ENCODE data around the gene REPS2.
A peak's percentile ranks its signal among the peaks of the same experiment; 100 is the strongest.

Gene REPS2

DNA sequence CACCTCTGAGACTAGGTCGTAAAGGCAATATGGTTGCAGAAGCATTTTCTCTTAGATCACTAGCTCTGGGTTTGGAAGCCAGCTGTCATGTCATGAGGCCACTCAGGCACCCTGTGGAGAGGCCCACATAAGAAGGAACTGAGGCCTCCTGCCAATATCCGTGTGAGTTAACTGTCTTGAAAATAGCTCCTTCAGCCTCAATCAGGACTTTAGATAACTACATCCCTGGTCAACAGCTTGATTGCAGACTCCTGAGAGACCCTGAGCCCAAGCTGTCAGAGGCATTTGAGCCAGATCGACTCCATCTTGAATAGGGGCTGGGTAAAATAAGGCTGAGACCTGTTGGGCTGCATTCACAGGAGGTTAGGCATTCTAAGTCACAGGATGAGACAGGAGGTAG lies 15.1 kb upstream of the REPS2 start:
- Histone ChIP-seq H3K27ac (ENCODE audit: low read length, poor library complexity, severe bottlenecking) (no peak overlapping the region), H2BK120ac (ENCODE audit: low read depth, low read length) (no peak overlapping the region), H3K23ac (ENCODE audit: low read length in 2 of 2) (no peak overlapping the region), H2BK15ac (ENCODE audit: low read depth, poor library complexity, severe bottlenecking) (no peak overlapping the region), H3K79me1 (replicated peaks; ENCODE audit: low read length, poor library complexity, severe bottlenecking) (no peaks in the 10 kb centered on the region), H3K36me3 (ENCODE audit: control insufficient read depth in 1 of 2, insufficient read depth in 2 of 2, low read depth in 1 of 2, low read length in 2 of 2) (no peaks in the 10 kb centered on the region), H2BK12ac (ENCODE audit: low read length in 2 of 2) (no peak overlapping the region), H3K14ac (ENCODE audit: low read length in 2 of 2) (no peak overlapping the region), H4K8ac (ENCODE audit: low read length) (no peak overlapping the region), H3K4me1 (ENCODE audit: control insufficient read depth, insufficient read depth, low read depth, low read length) (no peaks in the 10 kb centered on the region), H3K27me3 (ENCODE audit: control insufficient read depth in 1 of 2, insufficient read depth in 1 of 2, low read length in 2 of 2) (peaks cover 0 to 33% of the 10 kb centered on the region in 2 experiments), H2AFZ (ENCODE audit: low read depth, low read length) (no peak overlapping the region), H3K18ac (ENCODE audit: low read depth in 1 of 2, low read length in 2 of 2) (no peak overlapping the region), H4K91ac (ENCODE audit: low read length) (no peak overlapping the region), H3K4ac (ENCODE audit: low read depth in 1 of 2, low read length in 2 of 2) (no peak overlapping the region), H3K9me3 (ENCODE audit: control insufficient read depth, low read length) (no peaks in the 10 kb centered on the region), H3K4me2 (ENCODE audit: low read length, poor library complexity, severe bottlenecking) (no peak overlapping the region), H3K9ac (ENCODE audit: low read length) (no peak overlapping the region), H3K4me3 (ENCODE audit: insufficient read depth in 1 of 2, low read depth in 1 of 2, low read length in 2 of 2) (no peak overlapping the region), H2AK5ac (ENCODE audit: low read length, severe bottlenecking) (no peak overlapping the region), H2BK5ac (ENCODE audit: low read depth, low read length, poor library complexity, severe bottlenecking) (no peak overlapping the region)
- no peak for DNase-seq
- WGBS = 30% methylated on average over 2 of the region's 3 CpGs

DNA sequence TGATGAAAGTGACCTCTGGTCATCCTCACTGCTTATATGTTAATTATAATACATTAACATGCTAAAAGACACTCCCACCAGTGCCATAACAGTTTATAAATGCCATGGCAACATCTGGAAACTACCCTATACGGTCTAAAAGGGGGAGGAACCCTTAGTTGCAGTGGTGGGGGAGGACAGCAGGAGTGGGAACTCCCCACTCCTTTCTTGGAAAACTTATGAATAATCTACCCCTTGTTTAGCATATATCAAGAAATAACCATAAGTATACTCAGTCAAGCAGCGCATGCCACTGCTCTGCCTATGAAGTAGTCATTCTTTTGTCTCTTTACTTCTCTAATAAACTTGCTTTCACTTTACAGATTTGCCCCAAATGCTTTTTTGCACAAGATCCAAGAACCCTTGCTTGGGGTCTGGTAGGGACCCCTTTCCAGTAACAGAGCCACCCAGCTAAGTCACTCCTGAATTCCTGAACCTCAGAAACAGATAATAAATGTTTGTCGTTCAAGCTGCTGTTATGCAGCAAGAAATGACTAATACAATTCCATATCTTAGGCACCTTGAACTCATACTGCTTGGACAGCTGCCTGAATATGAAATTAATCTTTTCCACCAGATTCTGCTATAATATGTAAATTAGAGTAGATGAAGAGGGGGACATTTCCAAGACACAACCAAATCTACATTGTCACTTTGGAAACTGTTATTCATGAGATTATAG lies 14.4 kb upstream of the REPS2 start:
- Histone ChIP-seq H2BK5ac (ENCODE audit: low read depth, low read length, poor library complexity, severe bottlenecking) (no peak overlapping the region), H2BK120ac (ENCODE audit: low read depth, low read length) (no peak overlapping the region), H2AK5ac (ENCODE audit: low read length, severe bottlenecking) (no peak overlapping the region), H3K4me2 (ENCODE audit: low read length, poor library complexity, severe bottlenecking) (no peak overlapping the region), H3K23ac (ENCODE audit: low read length in 2 of 2) (no peak overlapping the region), H3K27ac (ENCODE audit: low read length, poor library complexity, severe bottlenecking) (no peak overlapping the region), H3K9ac (ENCODE audit: low read length) (no peak overlapping the region), H3K27me3 (ENCODE audit: control insufficient read depth in 1 of 2, insufficient read depth in 1 of 2, low read length in 2 of 2) (peaks cover 0 to 36% of the 10 kb centered on the region in 2 experiments), H3K18ac (ENCODE audit: low read depth in 1 of 2, low read length in 2 of 2) (no peak overlapping the region), H3K14ac (ENCODE audit: low read length in 2 of 2) (no peak overlapping the region), H3K79me1 (replicated peaks; ENCODE audit: low read length, poor library complexity, severe bottlenecking) (no peaks in the 10 kb centered on the region), H3K4me1 (ENCODE audit: control insufficient read depth, insufficient read depth, low read depth, low read length) (no peaks in the 10 kb centered on the region), H3K4me3 (ENCODE audit: insufficient read depth in 1 of 2, low read depth in 1 of 2, low read length in 2 of 2) (no peak overlapping the region), H2AFZ (ENCODE audit: low read depth, low read length) (no peak overlapping the region), H3K4ac (ENCODE audit: low read depth in 1 of 2, low read length in 2 of 2) (no peak overlapping the region), H2BK15ac (ENCODE audit: low read depth, poor library complexity, severe bottlenecking) (no peak overlapping the region), H4K8ac (ENCODE audit: low read length) (no peak overlapping the region), H4K91ac (ENCODE audit: low read length) (no peak overlapping the region), H2BK12ac (ENCODE audit: low read length in 2 of 2) (no peak overlapping the region), H3K36me3 (ENCODE audit: control insufficient read depth in 1 of 2, insufficient read depth in 2 of 2, low read depth in 1 of 2, low read length in 2 of 2) (no peaks in the 10 kb centered on the region), H3K9me3 (ENCODE audit: control insufficient read depth, low read length) (no peaks in the 10 kb centered on the region)
- DNase-seq = no peak
- 78% methylated on average over 2 of the region's 3 CpGs for WGBS

DNA sequence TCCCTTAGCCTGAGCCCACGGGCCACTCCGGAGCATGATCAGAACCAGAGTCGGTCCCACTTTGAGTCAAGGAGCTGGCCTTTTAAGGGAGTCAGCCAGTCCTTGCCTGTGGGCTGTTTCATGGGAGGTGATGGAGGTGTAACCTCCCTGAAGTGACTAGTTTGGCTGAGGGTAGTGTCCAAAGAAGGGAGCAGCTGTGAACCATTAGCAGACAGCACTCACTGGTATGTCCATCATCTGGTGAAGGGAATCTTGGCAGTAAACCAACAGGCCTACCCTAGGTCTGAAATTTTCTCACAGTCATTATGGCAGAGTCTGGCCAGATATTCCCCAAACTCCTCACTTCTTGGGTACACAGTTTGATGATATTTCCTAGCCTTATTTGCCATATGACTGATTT lies 12.3 kb upstream of the REPS2 start:
- no peaks in the 10 kb centered on the region for H3K9me3 ChIP-seq (ENCODE audit: control insufficient read depth, low read length)
- H3K4me1 ChIP-seq (ENCODE audit: control insufficient read depth, insufficient read depth, low read depth, low read length) = no peaks in the 10 kb centered on the region
- no peak overlapping the region for H2BK5ac ChIP-seq (ENCODE audit: low read depth, low read length, poor library complexity, severe bottlenecking)
- H2BK15ac ChIP-seq (ENCODE audit: low read depth, poor library complexity, severe bottlenecking) = no peak overlapping the region
- H2BK12ac ChIP-seq (ENCODE audit: low read length in 2 of 2) = no peak overlapping the region
- H3K36me3 ChIP-seq (ENCODE audit: control insufficient read depth in 1 of 2, insufficient read depth in 2 of 2, low read depth in 1 of 2, low read length in 2 of 2) = no peaks in the 10 kb centered on the region
- H4K8ac ChIP-seq (ENCODE audit: low read length) = no peak overlapping the region
- H2AFZ ChIP-seq (ENCODE audit: low read depth, low read length) = no peak overlapping the region
- no peak overlapping the region for H3K14ac ChIP-seq (ENCODE audit: low read length in 2 of 2)
- no peak overlapping the region for H4K91ac ChIP-seq (ENCODE audit: low read length)
- H3K9ac ChIP-seq (ENCODE audit: low read length) = no peak overlapping the region
- no peak overlapping the region for H2AK5ac ChIP-seq (ENCODE audit: low read length, severe bottlenecking)
- H3K4ac ChIP-seq (ENCODE audit: low read depth in 1 of 2, low read length in 2 of 2) = no peak overlapping the region
- no peak overlapping the region for H3K23ac ChIP-seq (ENCODE audit: low read length in 2 of 2)
- no peaks in the 10 kb centered on the region for H3K79me1 ChIP-seq (replicated peaks; ENCODE audit: low read length, poor library complexity, severe bottlenecking)
- H3K27me3 ChIP-seq (ENCODE audit: control insufficient read depth in 1 of 2, insufficient read depth in 1 of 2, low read length in 2 of 2) = peaks cover 0 to 47% of the 10 kb centered on the region in 2 experiments
- no peak overlapping the region for H3K27ac ChIP-seq (ENCODE audit: low read length, poor library complexity, severe bottlenecking)
- H2BK120ac ChIP-seq (ENCODE audit: low read depth, low read length) = no peak overlapping the region
- H3K4me2 ChIP-seq (ENCODE audit: low read length, poor library complexity, severe bottlenecking) = no peak overlapping the region
- H3K18ac ChIP-seq (ENCODE audit: low read depth in 1 of 2, low read length in 2 of 2) = no peak overlapping the region
- DNase-seq = no peak
- 89% methylated on average over 3 of the region's 3 CpGs for WGBS
- H3K4me3 ChIP-seq (ENCODE audit: insufficient read depth in 1 of 2, low read depth in 1 of 2, low read length in 2 of 2) = no peak overlapping the region

DNA sequence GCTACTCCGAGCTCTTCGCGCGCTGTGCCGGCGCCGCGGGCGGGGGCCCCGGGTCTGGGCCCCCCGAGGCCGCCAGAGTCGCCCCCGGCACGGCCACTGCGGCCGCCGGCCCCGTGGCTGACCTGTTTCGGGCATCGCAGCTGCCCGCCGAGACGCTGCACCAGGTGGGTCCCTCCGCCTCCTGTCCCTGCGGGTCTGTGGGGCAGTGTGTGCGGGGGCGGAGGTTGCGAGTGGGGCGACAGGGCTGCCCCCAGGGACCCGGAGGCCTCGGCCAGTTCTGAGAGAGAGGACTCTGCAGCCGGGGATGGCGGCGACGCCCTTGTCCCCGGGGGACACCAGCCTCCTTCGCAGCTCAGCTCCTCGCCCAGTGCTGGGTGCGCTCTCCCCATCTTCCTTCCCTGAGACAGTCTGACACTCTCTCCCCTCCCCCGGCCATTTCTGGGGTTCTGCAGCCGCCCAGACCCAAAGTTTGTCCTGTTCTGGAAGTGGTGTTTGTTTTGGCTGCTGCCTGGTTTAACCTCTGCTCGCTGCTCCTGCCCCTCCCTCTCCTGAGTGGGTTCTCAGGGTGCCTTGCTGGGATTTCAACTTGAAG lies 609 bp downstream of the REPS2 start:
- Histone ChIP-seq H4K91ac (ENCODE audit: low read length) (no peak overlapping the region), H2AFZ (ENCODE audit: low read depth, low read length) (peak overlapping the region; percentile 14), H3K4me3 (ENCODE audit: insufficient read depth in 1 of 2, low read depth in 1 of 2, low read length in 2 of 2) (peak overlapping the region; percentile 59 to 76), H2AK5ac (ENCODE audit: low read length, severe bottlenecking) (no peak overlapping the region), H3K79me1 (replicated peaks; ENCODE audit: low read length, poor library complexity, severe bottlenecking) (no peaks in the 10 kb centered on the region), H3K27me3 (ENCODE audit: control insufficient read depth in 1 of 2, insufficient read depth in 1 of 2, low read length in 2 of 2) (peaks cover 0 to 24% of the 10 kb centered on the region in 2 experiments), H3K9ac (ENCODE audit: low read length) (peak overlapping the region; percentile 57), H3K23ac (ENCODE audit: low read length in 2 of 2) (no peak overlapping the region), H2BK15ac (ENCODE audit: low read depth, poor library complexity, severe bottlenecking) (no peak overlapping the region), H3K4me1 (ENCODE audit: control insufficient read depth, insufficient read depth, low read depth, low read length) (peaks cover 8% of the 10 kb centered on the region), H4K8ac (ENCODE audit: low read length) (no peak overlapping the region), H2BK5ac (ENCODE audit: low read depth, low read length, poor library complexity, severe bottlenecking) (no peak overlapping the region), H3K14ac (ENCODE audit: low read length in 2 of 2) (no peak overlapping the region), H3K27ac (ENCODE audit: low read length, poor library complexity, severe bottlenecking) (no peak overlapping the region), H3K18ac (ENCODE audit: low read depth in 1 of 2, low read length in 2 of 2) (no peak overlapping the region), H3K9me3 (ENCODE audit: control insufficient read depth, low read length) (no peaks in the 10 kb centered on the region), H3K36me3 (ENCODE audit: control insufficient read depth in 1 of 2, insufficient read depth in 2 of 2, low read depth in 1 of 2, low read length in 2 of 2) (no peaks in the 10 kb centered on the region), H3K4me2 (ENCODE audit: low read length, poor library complexity, severe bottlenecking) (peak overlapping the region; percentile 93), H2BK120ac (ENCODE audit: low read depth, low read length) (no peak overlapping the region), H2BK12ac (ENCODE audit: low read length in 2 of 2) (no peak overlapping the region), H3K4ac (ENCODE audit: low read depth in 1 of 2, low read length in 2 of 2) (no peak overlapping the region)
- no peak for DNase-seq
- 0% methylated on average over 7 of the region's 43 CpGs for WGBS

Measured in mesenchymal stem cell (in vitro differentiated cells and primary cell).